ENCODE results near the gene CHRNB2.

The CHRNB2 gene

GRCh38 chr1:154609398-154610380, 42.1 kb downstream of the CHRNB2 start:
- Histone ChIP-seq H2AFZ (ENCODE audit: low read depth, low read length) (no peak overlapping the region), H3K4ac (ENCODE audit: low read depth in 1 of 2, low read length in 2 of 2) (no peak overlapping the region), H3K14ac (ENCODE audit: low read length in 2 of 2) (no peak overlapping the region), H2BK5ac (ENCODE audit: low read depth, low read length, poor library complexity, severe bottlenecking) (no peak overlapping the region), H2BK12ac (ENCODE audit: low read length in 2 of 2) (no peak overlapping the region), H3K9me3 (ENCODE audit: control insufficient read depth, low read length) (no peaks in the 10 kb centered on the region), H2BK120ac (ENCODE audit: low read depth, low read length) (no peak overlapping the region), H2BK15ac (ENCODE audit: low read depth, poor library complexity, severe bottlenecking) (no peak overlapping the region), H3K27me3 (ENCODE audit: control insufficient read depth in 1 of 2, insufficient read depth in 1 of 2, low read length in 2 of 2) (no peaks in the 10 kb centered on the region), H3K4me3 (ENCODE audit: insufficient read depth in 1 of 2, low read depth in 1 of 2, low read length in 2 of 2) (peak overlapping the region in 1 of 2 experiments; percentile 97), H3K27ac (ENCODE audit: low read length, poor library complexity, severe bottlenecking) (no peak overlapping the region), H3K4me1 (ENCODE audit: control insufficient read depth, insufficient read depth, low read depth, low read length) (peaks cover 4% of the 10 kb centered on the region), H3K79me1 (replicated peaks; ENCODE audit: low read length, poor library complexity, severe bottlenecking) (peaks cover 13% of the 10 kb centered on the region), H4K91ac (ENCODE audit: low read length) (no peak overlapping the region), H3K36me3 (ENCODE audit: control insufficient read depth in 1 of 2, insufficient read depth in 2 of 2, low read depth in 1 of 2, low read length in 2 of 2) (peaks cover 0 to 5% of the 10 kb centered on the region in 2 experiments), H2AK5ac (ENCODE audit: low read length, severe bottlenecking) (no peak overlapping the region), H3K9ac (ENCODE audit: low read length) (peak overlapping the region; percentile 97), H3K18ac (ENCODE audit: low read depth in 1 of 2, low read length in 2 of 2) (peak overlapping the region in 1 of 2 experiments; percentile 26), H3K23ac (ENCODE audit: low read length in 2 of 2) (no peak overlapping the region), H4K8ac (ENCODE audit: low read length) (no peak overlapping the region), H3K4me2 (ENCODE audit: low read length, poor library complexity, severe bottlenecking) (no peak overlapping the region)
- 70% methylated on average over 9 of the region's 12 CpGs for WGBS
- DNase-seq: peak; percentile 41

- no peak overlapping the region for H3K4ac ChIP-seq (ENCODE audit: low read depth in 1 of 2, low read length in 2 of 2)
- H2BK120ac ChIP-seq (ENCODE audit: low read depth, low read length): no peak overlapping the region
- no peaks in the 10 kb centered on the region for H3K27me3 ChIP-seq (ENCODE audit: control insufficient read depth in 1 of 2, insufficient read depth in 1 of 2, low read length in 2 of 2)
- no peaks in the 10 kb centered on the region for H3K9me3 ChIP-seq (ENCODE audit: control insufficient read depth, low read length)
- peak overlapping the region; percentile 51 for H2AK5ac ChIP-seq (ENCODE audit: low read length, severe bottlenecking)
- no peak overlapping the region for H3K4me3 ChIP-seq (ENCODE audit: insufficient read depth in 1 of 2, low read depth in 1 of 2, low read length in 2 of 2)
- H2BK15ac ChIP-seq (ENCODE audit: low read depth, poor library complexity, severe bottlenecking): no peak overlapping the region
- 69% methylated on average over 8 of the region's 10 CpGs for WGBS
- peak overlapping the region; percentile 19 for H4K8ac ChIP-seq (ENCODE audit: low read length)
- H3K79me1 ChIP-seq (replicated peaks; ENCODE audit: low read length, poor library complexity, severe bottlenecking): peaks cover 15% of the 10 kb centered on the region
- no peak overlapping the region for H3K18ac ChIP-seq (ENCODE audit: low read depth in 1 of 2, low read length in 2 of 2)
- H2AFZ ChIP-seq (ENCODE audit: low read depth, low read length): no peak overlapping the region
- no peak overlapping the region for H3K4me2 ChIP-seq (ENCODE audit: low read length, poor library complexity, severe bottlenecking)
- no peak for DNase-seq
- H2BK12ac ChIP-seq (ENCODE audit: low read length in 2 of 2): no peak overlapping the region
- no peak overlapping the region for H3K9ac ChIP-seq (ENCODE audit: low read length)
- no peak overlapping the region for H3K14ac ChIP-seq (ENCODE audit: low read length in 2 of 2)
- no peak overlapping the region for H2BK5ac ChIP-seq (ENCODE audit: low read depth, low read length, poor library complexity, severe bottlenecking)
- H3K27ac ChIP-seq (ENCODE audit: low read length, poor library complexity, severe bottlenecking): no peak overlapping the region
- H3K23ac ChIP-seq (ENCODE audit: low read length in 2 of 2): no peak overlapping the region
- H3K36me3 ChIP-seq (ENCODE audit: control insufficient read depth in 1 of 2, insufficient read depth in 2 of 2, low read depth in 1 of 2, low read length in 2 of 2): no peaks in the 10 kb centered on the region
- peaks cover 4% of the 10 kb centered on the region for H3K4me1 ChIP-seq (ENCODE audit: control insufficient read depth, insufficient read depth, low read depth, low read length)
- no peak overlapping the region for H4K91ac ChIP-seq (ENCODE audit: low read length)
Measured at GRCh38 chr1:154611150-154611862, 43.7 kb downstream of the CHRNB2 start.

- Histone ChIP-seq H3K79me1 (replicated peaks; ENCODE audit: low read length, poor library complexity, severe bottlenecking) (peaks cover 24% of the 10 kb centered on the region), H3K9ac (ENCODE audit: low read length) (no peak overlapping the region), H2BK12ac (ENCODE audit: low read length in 2 of 2) (no peak overlapping the region), H3K27ac (ENCODE audit: low read length, poor library complexity, severe bottlenecking) (no peak overlapping the region), H2AFZ (ENCODE audit: low read depth, low read length) (no peak overlapping the region), H3K36me3 (ENCODE audit: control insufficient read depth in 1 of 2, insufficient read depth in 2 of 2, low read depth in 1 of 2, low read length in 2 of 2) (peaks cover 0 to 6% of the 10 kb centered on the region in 2 experiments), H3K4me3 (ENCODE audit: insufficient read depth in 1 of 2, low read depth in 1 of 2, low read length in 2 of 2) (no peak overlapping the region), H4K8ac (ENCODE audit: low read length) (no peak overlapping the region), H2BK5ac (ENCODE audit: low read depth, low read length, poor library complexity, severe bottlenecking) (no peak overlapping the region), H2BK15ac (ENCODE audit: low read depth, poor library complexity, severe bottlenecking) (no peak overlapping the region), H3K14ac (ENCODE audit: low read length in 2 of 2) (peak overlapping the region in 1 of 2 experiments; percentile 19), H3K27me3 (ENCODE audit: control insufficient read depth in 1 of 2, insufficient read depth in 1 of 2, low read length in 2 of 2) (no peaks in the 10 kb centered on the region), H3K4ac (ENCODE audit: low read depth in 1 of 2, low read length in 2 of 2) (no peak overlapping the region), H3K9me3 (ENCODE audit: control insufficient read depth, low read length) (no peaks in the 10 kb centered on the region), H2BK120ac (ENCODE audit: low read depth, low read length) (no peak overlapping the region), H3K18ac (ENCODE audit: low read depth in 1 of 2, low read length in 2 of 2) (no peak overlapping the region), H3K23ac (ENCODE audit: low read length in 2 of 2) (no peak overlapping the region), H4K91ac (ENCODE audit: low read length) (no peak overlapping the region), H3K4me2 (ENCODE audit: low read length, poor library complexity, severe bottlenecking) (no peak overlapping the region), H3K4me1 (ENCODE audit: control insufficient read depth, insufficient read depth, low read depth, low read length) (peaks cover 8% of the 10 kb centered on the region), H2AK5ac (ENCODE audit: low read length, severe bottlenecking) (no peak overlapping the region)
- WGBS: over 99% methylated on average over 4 of the region's 4 CpGs
- no peak for DNase-seq
Measured at GRCh38 chr1:154614247-154614646, 46.7 kb downstream of the CHRNB2 start.

- H3K79me1 ChIP-seq (replicated peaks; ENCODE audit: low read length, poor library complexity, severe bottlenecking): peaks cover 24% of the 10 kb centered on the region
- no peak overlapping the region for H4K8ac ChIP-seq (ENCODE audit: low read length)
- H2BK12ac ChIP-seq (ENCODE audit: low read length in 2 of 2): no peak overlapping the region
- no peak overlapping the region for H3K14ac ChIP-seq (ENCODE audit: low read length in 2 of 2)
- H2BK120ac ChIP-seq (ENCODE audit: low read depth, low read length): no peak overlapping the region
- H3K4me3 ChIP-seq (ENCODE audit: insufficient read depth in 1 of 2, low read depth in 1 of 2, low read length in 2 of 2): no peak overlapping the region
- H3K9me3 ChIP-seq (ENCODE audit: control insufficient read depth, low read length): no peaks in the 10 kb centered on the region
- no peak overlapping the region for H3K9ac ChIP-seq (ENCODE audit: low read length)
- H2BK5ac ChIP-seq (ENCODE audit: low read depth, low read length, poor library complexity, severe bottlenecking): no peak overlapping the region
- H2AK5ac ChIP-seq (ENCODE audit: low read length, severe bottlenecking): no peak overlapping the region
- H2BK15ac ChIP-seq (ENCODE audit: low read depth, poor library complexity, severe bottlenecking): no peak overlapping the region
- H3K4me1 ChIP-seq (ENCODE audit: control insufficient read depth, insufficient read depth, low read depth, low read length): peaks cover 5% of the 10 kb centered on the region
- H4K91ac ChIP-seq (ENCODE audit: low read length): no peak overlapping the region
- H2AFZ ChIP-seq (ENCODE audit: low read depth, low read length): no peak overlapping the region
- H3K27ac ChIP-seq (ENCODE audit: low read length, poor library complexity, severe bottlenecking): no peak overlapping the region
- no peaks in the 10 kb centered on the region for H3K27me3 ChIP-seq (ENCODE audit: control insufficient read depth in 1 of 2, insufficient read depth in 1 of 2, low read length in 2 of 2)
- peaks cover 0 to 7% of the 10 kb centered on the region in 2 experiments for H3K36me3 ChIP-seq (ENCODE audit: control insufficient read depth in 1 of 2, insufficient read depth in 2 of 2, low read depth in 1 of 2, low read length in 2 of 2)
- H3K18ac ChIP-seq (ENCODE audit: low read depth in 1 of 2, low read length in 2 of 2): no peak overlapping the region
- DNase-seq: no peak
- H3K23ac ChIP-seq (ENCODE audit: low read length in 2 of 2): peak overlapping the region in 1 of 2 experiments; percentile 94
- H3K4me2 ChIP-seq (ENCODE audit: low read length, poor library complexity, severe bottlenecking): no peak overlapping the region
- no peak overlapping the region for H3K4ac ChIP-seq (ENCODE audit: low read depth in 1 of 2, low read length in 2 of 2)
- 96% methylated on average over 6 of the region's 6 CpGs for WGBS
Measured at GRCh38 chr1:154614901-154615300, 47.3 kb downstream of the CHRNB2 start.
